ENCODE measurements around the gene SSPN.

DNA sequence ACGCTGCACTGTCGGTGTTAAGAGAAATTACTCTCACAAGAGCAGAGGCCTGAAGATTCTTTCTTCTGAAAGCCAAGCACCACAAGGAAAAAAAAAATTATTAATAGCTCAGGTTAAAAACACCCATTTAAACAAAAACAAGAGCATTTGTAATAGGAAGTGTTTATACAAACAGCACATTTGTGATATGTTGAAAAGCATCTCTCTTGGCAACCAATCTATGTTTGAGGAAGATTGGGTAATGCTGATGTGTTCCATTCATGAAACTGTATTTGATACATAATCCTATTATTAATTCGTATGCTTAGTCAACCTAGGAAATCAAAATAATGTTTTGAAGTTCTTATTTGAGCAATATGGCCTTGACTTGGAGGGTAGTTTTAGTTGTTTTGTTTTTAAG lies 36.5 kb downstream of the SSPN start:
- no peak for TF ChIP-seq POLR2A (IDR thresholded peaks at IDR 0.05)
- TF ChIP-seq, protein P1, sequence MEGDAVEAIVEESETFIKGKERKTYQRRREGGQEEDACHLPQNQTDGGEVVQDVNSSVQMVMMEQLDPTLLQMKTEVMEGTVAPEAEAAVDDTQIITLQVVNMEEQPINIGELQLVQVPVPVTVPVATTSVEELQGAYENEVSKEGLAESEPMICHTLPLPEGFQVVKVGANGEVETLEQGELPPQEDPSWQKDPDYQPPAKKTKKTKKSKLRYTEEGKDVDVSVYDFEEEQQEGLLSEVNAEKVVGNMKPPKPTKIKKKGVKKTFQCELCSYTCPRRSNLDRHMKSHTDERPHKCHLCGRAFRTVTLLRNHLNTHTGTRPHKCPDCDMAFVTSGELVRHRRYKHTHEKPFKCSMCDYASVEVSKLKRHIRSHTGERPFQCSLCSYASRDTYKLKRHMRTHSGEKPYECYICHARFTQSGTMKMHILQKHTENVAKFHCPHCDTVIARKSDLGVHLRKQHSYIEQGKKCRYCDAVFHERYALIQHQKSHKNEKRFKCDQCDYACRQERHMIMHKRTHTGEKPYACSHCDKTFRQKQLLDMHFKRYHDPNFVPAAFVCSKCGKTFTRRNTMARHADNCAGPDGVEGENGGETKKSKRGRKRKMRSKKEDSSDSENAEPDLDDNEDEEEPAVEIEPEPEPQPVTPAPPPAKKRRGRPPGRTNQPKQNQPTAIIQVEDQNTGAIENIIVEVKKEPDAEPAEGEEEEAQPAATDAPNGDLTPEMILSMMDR (IDR thresholded peaks at IDR 0.05) = no peak

Measured in esophagus squamous epithelium (tissue), 4 donors.